WTC11 (cell line): ENCODE measurements around the gene PLEKHS1. TPM values are rescaled to one million over a fixed set of nuclear protein-coding genes. Genes with fewer than 3 reads are reported as not detected.

ENCODE experiments used
- ATAC-seq: fragments of 200-7000 bp; cut with Tn5 transposase; 2 replicates; pipeline ENCODE4 v1.10.0; 2021; ENCODE audit warnings: mild to moderate bottlenecking, moderate library complexity
- CTCF ChIA-PET: fragments of 300-600 bp; sonication (Branson Sonifier 250); formaldehyde crosslinking; loops from one replicate; lab custom pipeline; 2021; ENCODE audit warnings: antibody characterized with exemption; lab: Charles Lee
- POLR2A ChIA-PET: fragments of 350-600 bp; sonication (Branson Sonifier 250); formaldehyde crosslinking; loops from one replicate; lab custom pipeline; 2021; ENCODE audit warnings: antibody characterized with exemption; lab: Charles Lee
- DNase-seq: peaks from one replicate; pipeline ENCODE4 v3.0.0; 2021; ENCODE audit warnings: low spot score
- H3K27ac Mint-ChIP-seq: 2 replicates; pipeline ENCODE4 v1.8.0; 2021; ENCODE audit warnings: mixed read lengths
- H3K27me3 Mint-ChIP-seq: 2 replicates; pipeline ENCODE4 v1.8.0; 2021; ENCODE audit warnings: low read depth, mild to moderate bottlenecking, moderate library complexity, mixed read lengths
- H3K36me3 Mint-ChIP-seq: 2 replicates; pipeline ENCODE4 v1.8.0; 2021; ENCODE audit warnings: mixed read lengths
- H3K4me1 Mint-ChIP-seq: 2 replicates; pipeline ENCODE4 v1.8.0; 2022; ENCODE audit warnings: mixed read lengths
- H3K4me3 Mint-ChIP-seq: 2 replicates; pipeline ENCODE4 v1.8.0; 2021; ENCODE audit warnings: mild to moderate bottlenecking, moderate library complexity, mixed read lengths
- H3K9me3 Mint-ChIP-seq: 2 replicates; pipeline ENCODE4 v1.8.0; 2021; ENCODE audit warnings: mixed read lengths
- ATF1 ChIP-seq: sonication (generic); formaldehyde crosslinking; IDR thresholded peaks from 2 replicates; pipeline ENCODE4 v1.8.1; 2023; ENCODE audit warnings: mild to moderate bottlenecking, moderate library complexity, missing genetic modification reagents
- ESRRA ChIP-seq: sonication (generic); formaldehyde crosslinking; IDR thresholded peaks from 2 replicates; pipeline ENCODE4 v1.8.1; 2022; ENCODE audit warnings: mild to moderate bottlenecking, missing genetic modification reagents, borderline replicate concordance
- ETV6 ChIP-seq: sonication (generic); formaldehyde crosslinking; IDR thresholded peaks from 2 replicates; pipeline ENCODE4 v1.8.1; 2022; ENCODE audit warnings: mild to moderate bottlenecking, missing genetic modification reagents
- JAZF1 ChIP-seq: fragments of 250-450 bp; sonication (Bioruptor Pico); IDR thresholded peaks from 2 replicates; pipeline ENCODE4 v1.9.0; 2021; ENCODE audit warnings: moderate library complexity, mild to moderate bottlenecking, inconsistent platforms
- KAT7 ChIP-seq: sonication (generic); formaldehyde crosslinking; IDR thresholded peaks from 2 replicates; pipeline ENCODE4 v1.8.1; 2023; ENCODE audit warnings: missing genetic modification reagents, mild to moderate bottlenecking, borderline replicate concordance
- SMAD4 ChIP-seq: sonication (generic); formaldehyde crosslinking; IDR thresholded peaks from 2 replicates; pipeline ENCODE4 v1.8.0; 2022; ENCODE audit warnings: mild to moderate bottlenecking, missing genetic modification reagents
- TCF7 ChIP-seq: sonication (generic); formaldehyde crosslinking; IDR thresholded peaks from 2 replicates; pipeline ENCODE4 v1.8.0; 2022; ENCODE audit warnings: mild to moderate bottlenecking, low read depth, missing genetic modification reagents, moderate library complexity
- ZNF317 ChIP-seq: sonication (generic); formaldehyde crosslinking; IDR thresholded peaks from 2 replicates; pipeline ENCODE4 v1.8.1; 2023; ENCODE audit warnings: low read depth, mild to moderate bottlenecking, moderate library complexity, missing genetic modification reagents, borderline replicate concordance
- ZNF396 ChIP-seq: fragments of 250-450 bp; sonication (Bioruptor Pico); IDR thresholded peaks from 2 replicates; pipeline ENCODE4 v1.8.0; 2021; ENCODE audit warnings: mild to moderate bottlenecking, moderate library complexity, borderline replicate concordance
- ZNF416 ChIP-seq: fragments of 250-450 bp; sonication (Bioruptor Pico); IDR thresholded peaks from 2 replicates; pipeline ENCODE4 v1.9.0; 2021; ENCODE audit warnings: mild to moderate bottlenecking, inconsistent platforms
- total RNA-seq: library from RNA; stranded (reverse); gene quantifications from 3 replicates; pipeline ENCODE4 v1.2.3, GENCODE V29; 2021
- TF ChIP-seq, protein P1 (sequence below): sonication (generic); formaldehyde crosslinking; conservative IDR thresholded peaks from 2 replicates; pipeline ENCODE4 v1.8.1; 2023; ENCODE audit warnings: mild to moderate bottlenecking, low read depth, missing genetic modification reagents, moderate library complexity
- TF ChIP-seq, protein P2 (sequence below): fragments of 250-450 bp; sonication (Bioruptor Pico); IDR thresholded peaks from 2 replicates; pipeline ENCODE4 v2.1.2; 2022; ENCODE audit warnings: mild to moderate bottlenecking, moderate library complexity
- TF ChIP-seq, protein P3 (sequence below): sonication (generic); formaldehyde crosslinking; IDR thresholded peaks from 2 replicates; pipeline ENCODE4 v1.8.1; 2022; ENCODE audit warnings: low read depth, mild to moderate bottlenecking, moderate library complexity, missing genetic modification reagents, borderline replicate concordance
- TF ChIP-seq, protein P4 (sequence below): sonication (generic); formaldehyde crosslinking; IDR thresholded peaks from 2 replicates; pipeline ENCODE4 v1.8.1; 2022; ENCODE audit warnings: missing genetic modification reagents, borderline replicate concordance
- TF ChIP-seq, protein P5 (sequence below): sonication (generic); formaldehyde crosslinking; IDR thresholded peaks from 2 replicates; pipeline ENCODE4 v1.8.1; 2023; ENCODE audit warnings: mild to moderate bottlenecking, missing genetic modification reagents
- TF ChIP-seq, protein P6 (sequence below): sonication (generic); formaldehyde crosslinking; IDR thresholded peaks from 2 replicates; pipeline ENCODE4 v1.8.1; 2022; ENCODE audit warnings: low read depth, missing genetic modification reagents, borderline replicate concordance
- TF ChIP-seq, protein P7 (sequence below): fragments of 250-450 bp; sonication (Bioruptor Pico); IDR thresholded peaks from 2 replicates; pipeline ENCODE4 v1.9.0; 2021; ENCODE audit warnings: mild to moderate bottlenecking
- TF ChIP-seq, protein P8 (sequence below): fragments of 200-600 bp; IDR thresholded peaks from 2 replicates; pipeline ENCODE4 v1.8.0; 2022; ENCODE audit warnings: antibody characterized with exemption

Gene PLEKHS1
- total RNA-seq, 1 experiment from 2014 or later: not detected

DNA sequence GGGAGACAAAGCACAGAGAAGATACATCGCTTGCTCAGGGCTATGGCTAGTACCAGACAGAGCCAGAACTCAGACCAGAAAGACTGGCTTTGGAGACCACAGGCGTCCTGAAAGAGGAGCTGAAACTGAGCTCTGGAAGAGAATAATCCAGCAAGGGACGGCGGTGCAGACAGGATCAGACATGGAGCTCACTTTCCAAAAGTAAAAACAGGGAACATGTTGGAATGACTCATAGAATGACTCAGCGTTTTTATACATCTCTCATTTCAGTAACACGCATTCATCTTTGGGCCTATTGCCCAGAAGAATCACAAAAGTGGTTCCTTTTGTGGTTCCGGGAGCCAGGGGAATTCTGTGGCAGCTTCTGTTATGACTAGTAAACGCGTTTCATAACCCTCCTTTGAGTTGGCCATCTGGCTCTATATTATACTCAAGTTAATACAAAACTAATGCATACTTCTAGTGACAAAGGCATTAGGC, 37.2 kb downstream of the PLEKHS1 start (continued):
- TF ChIP-seq, protein P1, sequence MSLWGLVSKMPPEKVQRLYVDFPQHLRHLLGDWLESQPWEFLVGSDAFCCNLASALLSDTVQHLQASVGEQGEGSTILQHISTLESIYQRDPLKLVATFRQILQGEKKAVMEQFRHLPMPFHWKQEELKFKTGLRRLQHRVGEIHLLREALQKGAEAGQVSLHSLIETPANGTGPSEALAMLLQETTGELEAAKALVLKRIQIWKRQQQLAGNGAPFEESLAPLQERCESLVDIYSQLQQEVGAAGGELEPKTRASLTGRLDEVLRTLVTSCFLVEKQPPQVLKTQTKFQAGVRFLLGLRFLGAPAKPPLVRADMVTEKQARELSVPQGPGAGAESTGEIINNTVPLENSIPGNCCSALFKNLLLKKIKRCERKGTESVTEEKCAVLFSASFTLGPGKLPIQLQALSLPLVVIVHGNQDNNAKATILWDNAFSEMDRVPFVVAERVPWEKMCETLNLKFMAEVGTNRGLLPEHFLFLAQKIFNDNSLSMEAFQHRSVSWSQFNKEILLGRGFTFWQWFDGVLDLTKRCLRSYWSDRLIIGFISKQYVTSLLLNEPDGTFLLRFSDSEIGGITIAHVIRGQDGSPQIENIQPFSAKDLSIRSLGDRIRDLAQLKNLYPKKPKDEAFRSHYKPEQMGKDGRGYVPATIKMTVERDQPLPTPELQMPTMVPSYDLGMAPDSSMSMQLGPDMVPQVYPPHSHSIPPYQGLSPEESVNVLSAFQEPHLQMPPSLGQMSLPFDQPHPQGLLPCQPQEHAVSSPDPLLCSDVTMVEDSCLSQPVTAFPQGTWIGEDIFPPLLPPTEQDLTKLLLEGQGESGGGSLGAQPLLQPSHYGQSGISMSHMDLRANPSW (CRISPR knock-in tag): no peak
- TF ChIP-seq SMAD4 (CRISPR knock-in tag) (no peak), JAZF1 (CRISPR knock-in tag) (no peak)
- TF ChIP-seq, protein P2, sequence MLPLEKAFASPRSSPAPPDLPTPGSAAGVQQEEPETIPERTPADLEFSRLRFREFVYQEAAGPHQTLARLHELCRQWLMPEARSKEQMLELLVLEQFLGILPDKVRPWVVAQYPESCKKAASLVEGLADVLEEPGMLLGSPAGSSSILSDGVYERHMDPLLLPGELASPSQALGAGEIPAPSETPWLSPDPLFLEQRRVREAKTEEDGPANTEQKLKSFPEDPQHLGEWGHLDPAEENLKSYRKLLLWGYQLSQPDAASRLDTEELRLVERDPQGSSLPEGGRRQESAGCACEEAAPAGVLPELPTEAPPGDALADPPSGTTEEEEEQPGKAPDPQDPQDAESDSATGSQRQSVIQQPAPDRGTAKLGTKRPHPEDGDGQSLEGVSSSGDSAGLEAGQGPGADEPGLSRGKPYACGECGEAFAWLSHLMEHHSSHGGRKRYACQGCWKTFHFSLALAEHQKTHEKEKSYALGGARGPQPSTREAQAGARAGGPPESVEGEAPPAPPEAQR (CRISPR knock-in tag): no peak
- TF ChIP-seq, protein P3, sequence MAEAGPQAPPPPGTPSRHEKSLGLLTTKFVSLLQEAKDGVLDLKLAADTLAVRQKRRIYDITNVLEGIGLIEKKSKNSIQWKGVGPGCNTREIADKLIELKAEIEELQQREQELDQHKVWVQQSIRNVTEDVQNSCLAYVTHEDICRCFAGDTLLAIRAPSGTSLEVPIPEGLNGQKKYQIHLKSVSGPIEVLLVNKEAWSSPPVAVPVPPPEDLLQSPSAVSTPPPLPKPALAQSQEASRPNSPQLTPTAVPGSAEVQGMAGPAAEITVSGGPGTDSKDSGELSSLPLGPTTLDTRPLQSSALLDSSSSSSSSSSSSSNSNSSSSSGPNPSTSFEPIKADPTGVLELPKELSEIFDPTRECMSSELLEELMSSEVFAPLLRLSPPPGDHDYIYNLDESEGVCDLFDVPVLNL (CRISPR knock-in tag): no peak

DNA sequence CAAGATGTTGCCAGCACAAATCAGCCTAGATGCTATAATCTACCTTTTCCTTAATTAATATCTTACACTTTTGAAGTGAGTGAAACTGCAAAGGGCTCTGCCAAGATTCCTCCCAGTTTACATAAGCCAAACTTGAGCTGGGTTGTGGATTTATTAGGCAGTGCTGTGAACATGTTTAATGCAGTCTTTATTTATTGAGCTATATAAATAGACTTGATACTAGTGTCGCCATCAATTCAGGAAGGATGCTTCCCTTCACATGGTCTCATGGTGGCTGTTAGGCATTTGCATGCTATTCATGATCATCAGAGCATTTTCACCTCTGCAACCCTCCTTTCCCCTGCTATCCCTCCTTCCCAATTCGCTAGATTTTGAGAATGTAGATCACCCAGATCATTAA, 40.2 kb downstream of the PLEKHS1 start:
- Mint-ChIP-seq H3K4me1 (no peaks in the 10 kb centered on the region), H3K4me3 (no peak overlapping the region)
- ATAC-seq: no peak
- TF ChIP-seq ZNF396: no peak
- TF ChIP-seq ETV6 (CRISPR knock-in tag): no peak
- TF ChIP-seq ATF1: no peak
- TF ChIP-seq JAZF1 (CRISPR knock-in tag): no peak
- no peak for TF ChIP-seq ESRRA (CRISPR knock-in tag)
- no peak for TF ChIP-seq TCF7 (CRISPR knock-in tag)
- no peak for TF ChIP-seq KAT7 (CRISPR knock-in tag)
- TF ChIP-seq, protein P4, sequence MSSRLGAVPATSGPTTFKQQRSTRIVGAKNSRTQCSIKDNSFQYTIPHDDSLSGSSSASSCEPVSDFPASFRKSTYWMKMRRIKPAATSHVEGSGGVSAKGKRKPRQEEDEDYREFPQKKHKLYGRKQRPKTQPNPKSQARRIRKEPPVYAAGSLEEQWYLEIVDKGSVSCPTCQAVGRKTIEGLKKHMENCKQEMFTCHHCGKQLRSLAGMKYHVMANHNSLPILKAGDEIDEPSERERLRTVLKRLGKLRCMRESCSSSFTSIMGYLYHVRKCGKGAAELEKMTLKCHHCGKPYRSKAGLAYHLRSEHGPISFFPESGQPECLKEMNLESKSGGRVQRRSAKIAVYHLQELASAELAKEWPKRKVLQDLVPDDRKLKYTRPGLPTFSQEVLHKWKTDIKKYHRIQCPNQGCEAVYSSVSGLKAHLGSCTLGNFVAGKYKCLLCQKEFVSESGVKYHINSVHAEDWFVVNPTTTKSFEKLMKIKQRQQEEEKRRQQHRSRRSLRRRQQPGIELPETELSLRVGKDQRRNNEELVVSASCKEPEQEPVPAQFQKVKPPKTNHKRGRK (CRISPR knock-in tag): no peak
- TF ChIP-seq, all 79 proteins: peak for 0
- ChIA-PET CTCF (interaction anchor here (0.6 kb wide), 1 partner anchor 18 kb away, joined by 3 read pairs; no protein-coding TSS in a partner anchor), POLR2A (no interaction called here)
- no peak for DNase-seq
- Mint-ChIP-seq H3K9me3 (peaks cover 4% of the 10 kb centered on the region), H3K27me3 (no peaks in the 10 kb centered on the region), H3K36me3 (no peaks in the 10 kb centered on the region), H3K27ac (no peak overlapping the region)

DNA sequence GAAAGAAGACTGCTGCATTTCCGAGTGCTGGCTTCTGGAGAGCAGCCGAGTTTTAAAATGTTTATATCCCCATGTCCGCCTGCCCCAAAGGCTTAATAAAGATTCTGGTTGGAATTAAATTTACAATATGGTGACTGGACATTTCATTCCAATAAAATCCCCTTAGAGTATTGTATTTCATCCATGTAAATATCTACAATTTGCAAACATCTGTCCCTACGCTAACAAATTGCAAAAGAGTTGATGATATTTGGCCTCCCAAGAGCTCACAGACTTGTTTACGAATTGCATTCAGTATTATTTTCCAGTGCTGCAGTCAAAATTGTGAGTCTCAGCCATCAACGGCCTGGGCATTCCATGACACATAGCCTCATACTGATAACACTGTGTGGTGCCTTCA, 50.1 kb downstream of the PLEKHS1 start:
- no peak for DNase-seq
- no peaks in the 10 kb centered on the region for H3K27me3 Mint-ChIP-seq
- CTCF ChIA-PET: interaction anchor here (0.6 kb wide), 1 partner anchor 70 kb away, joined by 3 read pairs; no protein-coding TSS in a partner anchor
- H3K36me3 Mint-ChIP-seq: no peaks in the 10 kb centered on the region
- no peak for ATAC-seq
- POLR2A ChIA-PET: no interaction called here
- no peaks in the 10 kb centered on the region for H3K4me1 Mint-ChIP-seq
- H3K27ac Mint-ChIP-seq: no peak overlapping the region
- no peak overlapping the region for H3K4me3 Mint-ChIP-seq
- no peaks in the 10 kb centered on the region for H3K9me3 Mint-ChIP-seq
- TF ChIP-seq ZNF317 (CRISPR knock-in tag) (no peak), ZNF416 (CRISPR knock-in tag) (no peak)
- TF ChIP-seq, protein P5, sequence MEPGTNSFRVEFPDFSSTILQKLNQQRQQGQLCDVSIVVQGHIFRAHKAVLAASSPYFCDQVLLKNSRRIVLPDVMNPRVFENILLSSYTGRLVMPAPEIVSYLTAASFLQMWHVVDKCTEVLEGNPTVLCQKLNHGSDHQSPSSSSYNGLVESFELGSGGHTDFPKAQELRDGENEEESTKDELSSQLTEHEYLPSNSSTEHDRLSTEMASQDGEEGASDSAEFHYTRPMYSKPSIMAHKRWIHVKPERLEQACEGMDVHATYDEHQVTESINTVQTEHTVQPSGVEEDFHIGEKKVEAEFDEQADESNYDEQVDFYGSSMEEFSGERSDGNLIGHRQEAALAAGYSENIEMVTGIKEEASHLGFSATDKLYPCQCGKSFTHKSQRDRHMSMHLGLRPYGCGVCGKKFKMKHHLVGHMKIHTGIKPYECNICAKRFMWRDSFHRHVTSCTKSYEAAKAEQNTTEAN: no peak
- TF ChIP-seq, protein P6, sequence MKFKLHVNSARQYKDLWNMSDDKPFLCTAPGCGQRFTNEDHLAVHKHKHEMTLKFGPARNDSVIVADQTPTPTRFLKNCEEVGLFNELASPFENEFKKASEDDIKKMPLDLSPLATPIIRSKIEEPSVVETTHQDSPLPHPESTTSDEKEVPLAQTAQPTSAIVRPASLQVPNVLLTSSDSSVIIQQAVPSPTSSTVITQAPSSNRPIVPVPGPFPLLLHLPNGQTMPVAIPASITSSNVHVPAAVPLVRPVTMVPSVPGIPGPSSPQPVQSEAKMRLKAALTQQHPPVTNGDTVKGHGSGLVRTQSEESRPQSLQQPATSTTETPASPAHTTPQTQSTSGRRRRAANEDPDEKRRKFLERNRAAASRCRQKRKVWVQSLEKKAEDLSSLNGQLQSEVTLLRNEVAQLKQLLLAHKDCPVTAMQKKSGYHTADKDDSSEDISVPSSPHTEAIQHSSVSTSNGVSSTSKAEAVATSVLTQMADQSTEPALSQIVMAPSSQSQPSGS: no peak
- TF ChIP-seq, protein P7, sequence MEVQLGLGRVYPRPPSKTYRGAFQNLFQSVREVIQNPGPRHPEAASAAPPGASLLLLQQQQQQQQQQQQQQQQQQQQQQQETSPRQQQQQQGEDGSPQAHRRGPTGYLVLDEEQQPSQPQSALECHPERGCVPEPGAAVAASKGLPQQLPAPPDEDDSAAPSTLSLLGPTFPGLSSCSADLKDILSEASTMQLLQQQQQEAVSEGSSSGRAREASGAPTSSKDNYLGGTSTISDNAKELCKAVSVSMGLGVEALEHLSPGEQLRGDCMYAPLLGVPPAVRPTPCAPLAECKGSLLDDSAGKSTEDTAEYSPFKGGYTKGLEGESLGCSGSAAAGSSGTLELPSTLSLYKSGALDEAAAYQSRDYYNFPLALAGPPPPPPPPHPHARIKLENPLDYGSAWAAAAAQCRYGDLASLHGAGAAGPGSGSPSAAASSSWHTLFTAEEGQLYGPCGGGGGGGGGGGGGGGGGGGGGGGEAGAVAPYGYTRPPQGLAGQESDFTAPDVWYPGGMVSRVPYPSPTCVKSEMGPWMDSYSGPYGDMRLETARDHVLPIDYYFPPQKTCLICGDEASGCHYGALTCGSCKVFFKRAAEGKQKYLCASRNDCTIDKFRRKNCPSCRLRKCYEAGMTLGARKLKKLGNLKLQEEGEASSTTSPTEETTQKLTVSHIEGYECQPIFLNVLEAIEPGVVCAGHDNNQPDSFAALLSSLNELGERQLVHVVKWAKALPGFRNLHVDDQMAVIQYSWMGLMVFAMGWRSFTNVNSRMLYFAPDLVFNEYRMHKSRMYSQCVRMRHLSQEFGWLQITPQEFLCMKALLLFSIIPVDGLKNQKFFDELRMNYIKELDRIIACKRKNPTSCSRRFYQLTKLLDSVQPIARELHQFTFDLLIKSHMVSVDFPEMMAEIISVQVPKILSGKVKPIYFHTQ (CRISPR knock-in tag): no peak
- TF ChIP-seq, protein P8, sequence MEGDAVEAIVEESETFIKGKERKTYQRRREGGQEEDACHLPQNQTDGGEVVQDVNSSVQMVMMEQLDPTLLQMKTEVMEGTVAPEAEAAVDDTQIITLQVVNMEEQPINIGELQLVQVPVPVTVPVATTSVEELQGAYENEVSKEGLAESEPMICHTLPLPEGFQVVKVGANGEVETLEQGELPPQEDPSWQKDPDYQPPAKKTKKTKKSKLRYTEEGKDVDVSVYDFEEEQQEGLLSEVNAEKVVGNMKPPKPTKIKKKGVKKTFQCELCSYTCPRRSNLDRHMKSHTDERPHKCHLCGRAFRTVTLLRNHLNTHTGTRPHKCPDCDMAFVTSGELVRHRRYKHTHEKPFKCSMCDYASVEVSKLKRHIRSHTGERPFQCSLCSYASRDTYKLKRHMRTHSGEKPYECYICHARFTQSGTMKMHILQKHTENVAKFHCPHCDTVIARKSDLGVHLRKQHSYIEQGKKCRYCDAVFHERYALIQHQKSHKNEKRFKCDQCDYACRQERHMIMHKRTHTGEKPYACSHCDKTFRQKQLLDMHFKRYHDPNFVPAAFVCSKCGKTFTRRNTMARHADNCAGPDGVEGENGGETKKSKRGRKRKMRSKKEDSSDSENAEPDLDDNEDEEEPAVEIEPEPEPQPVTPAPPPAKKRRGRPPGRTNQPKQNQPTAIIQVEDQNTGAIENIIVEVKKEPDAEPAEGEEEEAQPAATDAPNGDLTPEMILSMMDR: no peak
